IMR-90 (cell line): Measurements from ENCODE around the gene PAM16. TPM values are rescaled to one million over a fixed set of nuclear protein-coding genes. Genes with fewer than 3 reads are reported as not detected.

Source experiments
- ATAC-seq: fragments of 200-7000 bp; cut with Tn5 transposase; 2 replicates; pipeline ENCODE4 v1.9.1; 2020; ENCODE audit warnings: low read depth, mild to moderate bottlenecking, moderate library complexity
- BruUV-seq: library from RNA; stranded (reverse); fragments of 400-500 nt; replicated peaks from 2 replicates; lab custom pipeline; 2021; lab: Mats Ljungman, UMichigan
- CTCF ChIA-PET: fragments of 300-600 bp; formaldehyde crosslinking; extraction: SDS; loops from one replicate; lab custom pipeline; 2021; ENCODE audit warnings: antibody characterized with exemption; lab: Yijun Ruan, JAX
- POLR2A ChIA-PET: fragments of 300-600 bp; sonication (Branson Sonifier 250); formaldehyde crosslinking; loops from one replicate; lab custom pipeline; 2022; ENCODE audit warnings: antibody characterized with exemption; ENCODE audit not compliant: unreplicated experiment; lab: Charles Lee
- DNase-seq: peaks from one replicate; pipeline ENCODE4 v3.0.0; 2013
- H2AFZ ChIP-seq: replicated peaks from 2 replicates; pipeline ENCODE3; 2013; ENCODE audit warnings: low read length, mild to moderate bottlenecking; ENCODE audit not compliant: poor library complexity
- H2AK5ac ChIP-seq: 2 replicates; pipeline ENCODE4 v1.6.1; 2013; ENCODE audit warnings: low read depth, low read length, inconsistent platforms
- H2AK9ac ChIP-seq: replicated peaks from 2 replicates; pipeline ENCODE3; 2013; ENCODE audit warnings: mild to moderate bottlenecking, low read depth, low read length, moderate library complexity; ENCODE audit not compliant: poor library complexity
- H2BK120ac ChIP-seq: 2 replicates; pipeline ENCODE4 v1.6.1; 2013; ENCODE audit warnings: low read depth, low read length, inconsistent platforms
- H2BK15ac ChIP-seq: 3 replicates; pipeline ENCODE4 v1.6.1; 2013; ENCODE audit warnings: low read depth, low read length, inconsistent platforms
- H2BK20ac ChIP-seq: 2 replicates; pipeline ENCODE4 v1.6.1; 2013; ENCODE audit warnings: low read depth, mild to moderate bottlenecking, inconsistent platforms, low read length, moderate library complexity
- H2BK5ac ChIP-seq: 2 replicates; pipeline ENCODE4 v1.6.1; 2013; ENCODE audit warnings: mild to moderate bottlenecking, low read depth, low read length, inconsistent platforms; ENCODE audit not compliant: poor library complexity, severe bottlenecking
- H3K14ac ChIP-seq: replicated peaks from 2 replicates; pipeline ENCODE4 v1.6.1; 2013; ENCODE audit warnings: low read depth, low read length, inconsistent platforms
- H3K18ac ChIP-seq: 2 replicates; pipeline ENCODE4 v1.6.1; 2013; ENCODE audit warnings: low read depth, low read length, control low read depth
- H3K23ac ChIP-seq: 2 replicates; pipeline ENCODE4 v1.6.1; 2013; ENCODE audit warnings: low read depth, low read length, inconsistent platforms
- H3K27ac ChIP-seq: 2 replicates; pipeline ENCODE4 v1.5.1; 2013; ENCODE audit warnings: mild to moderate bottlenecking, control low read depth, low read length; ENCODE audit not compliant: insufficient read depth
- H3K27me3 ChIP-seq: 2 replicates; pipeline ENCODE4 v1.6.1; 2013; ENCODE audit warnings: low read length; ENCODE audit not compliant: control insufficient read depth, insufficient read depth
- H3K36me3 ChIP-seq: 2 replicates; pipeline ENCODE4 v1.6.1; 2013; ENCODE audit warnings: low read length, mixed read lengths; ENCODE audit not compliant: control insufficient read depth, insufficient read depth
- H3K4ac ChIP-seq: 2 replicates; pipeline ENCODE4 v1.6.1; 2013; ENCODE audit warnings: low read depth, low read length, inconsistent platforms
- H3K4me1 ChIP-seq: 2 replicates; pipeline ENCODE4 v1.6.1; 2013; ENCODE audit warnings: low read length, mixed read lengths; ENCODE audit not compliant: control insufficient read depth, insufficient read depth
- H3K4me2 ChIP-seq: 2 replicates; pipeline ENCODE4 v1.6.1; 2013; ENCODE audit warnings: low read depth, mild to moderate bottlenecking, control low read depth, low read length, moderate library complexity
- H3K4me3 ChIP-seq: 2 replicates; pipeline ENCODE4 v1.5.1; 2013; ENCODE audit warnings: low read depth, mild to moderate bottlenecking, control low read depth, low read length, moderate library complexity; ENCODE audit not compliant: insufficient read depth
- H3K56ac ChIP-seq: 2 replicates; pipeline ENCODE4 v1.6.1; 2013; ENCODE audit warnings: low read length, inconsistent platforms; ENCODE audit not compliant: insufficient read depth; ENCODE audit errors: extremely low read depth
- H3K79me1 ChIP-seq, 2 experiments: 2 replicates each; pipeline ENCODE4 v1.6.1; 2013; ENCODE audit warnings: low read length in 2 of 2, inconsistent platforms in 1 of 2, low read depth in 1 of 2
- H3K9ac ChIP-seq: 2 replicates; pipeline ENCODE4 v1.6.1; 2013; ENCODE audit warnings: low read depth, low read length, control low read depth
- H3K9me1 ChIP-seq: 2 replicates; pipeline ENCODE4 v1.6.1; 2013; ENCODE audit warnings: low read length, inconsistent platforms; ENCODE audit not compliant: insufficient read depth
- H3K9me3 ChIP-seq: 2 replicates; pipeline ENCODE4 v1.6.1; 2013; ENCODE audit warnings: low read length; ENCODE audit not compliant: control insufficient read depth, insufficient read depth
- H4K20me1 ChIP-seq: 2 replicates; pipeline ENCODE4 v1.6.1; 2013; ENCODE audit warnings: low read length, inconsistent platforms; ENCODE audit not compliant: insufficient read depth
- H4K5ac ChIP-seq: 2 replicates; pipeline ENCODE4 v1.6.1; 2013; ENCODE audit warnings: mild to moderate bottlenecking, low read depth, low read length, control low read depth
- H4K8ac ChIP-seq, 2 experiments: 2 replicates each; pipeline ENCODE4 v1.6.1; 2013; ENCODE audit warnings: low read depth in 2 of 2, low read length in 2 of 2, control low read depth in 1 of 2, inconsistent platforms in 1 of 2
- H4K91ac ChIP-seq: 2 replicates; pipeline ENCODE4 v1.6.1; 2013; ENCODE audit warnings: low read depth, low read length, inconsistent platforms; ENCODE audit not compliant: insufficient read depth
- CTCF ChIP-seq: conservative IDR thresholded peaks from 2 replicates; pipeline ENCODE4 v1.5.1; 2012; ENCODE audit warnings: mild to moderate bottlenecking, low read depth, low read length, improper control_type of control experiment
- ELK1 ChIP-seq: fragments of 150-350 bp; IDR thresholded peaks from 2 replicates; pipeline ENCODE4 v1.6.1; 2016; ENCODE audit warnings: low read depth, mild to moderate bottlenecking, low read length, moderate library complexity, borderline replicate concordance
- FOS ChIP-seq: fragments of 150-350 bp; IDR thresholded peaks from 2 replicates; pipeline ENCODE4 v1.6.1; 2016; ENCODE audit warnings: low read depth, low read length
- MAFK ChIP-seq: IDR thresholded peaks from 2 replicates; pipeline ENCODE4 v1.6.1; 2012; ENCODE audit warnings: low read depth, low read length, improper control_type of control experiment
- NFE2L2 ChIP-seq: fragments of 150-350 bp; IDR thresholded peaks from 2 replicates; pipeline ENCODE4 v1.6.1; 2016; ENCODE audit warnings: low read depth, mild to moderate bottlenecking, low read length
- POLR2A ChIP-seq: IDR thresholded peaks from 2 replicates; pipeline ENCODE4 v1.6.1; 2012; ENCODE audit warnings: mild to moderate bottlenecking, low read depth, low read length
- RFX5 ChIP-seq: IDR thresholded peaks from 2 replicates; pipeline ENCODE4 v1.8.0; 2012; ENCODE audit warnings: low read depth, mild to moderate bottlenecking, low read length, moderate library complexity
- WGBS, 2 experiments: methylation state at CpG; one replicate each; pipeline versions ENCODE4 v1.1.5 to v1.1.7; 2013; ENCODE audit warnings: missing lambda C conversion rate in 2 of 2; ENCODE audit not compliant: insufficient read length in 1 of 2; ENCODE audit errors: extremely low coverage in 2 of 2; 5-methylcytosine and 5-hydroxymethylcytosine counted together
- dilution Hi-C: fragments of 300-500 bp; cut with HindIII; formaldehyde crosslinking; loops from one replicate; pipeline ENCODE4 v1.14.3; 2018; ENCODE audit warnings: low sequenced_read_pairs; ENCODE audit not compliant: unreplicated experiment
- in situ Hi-C: fragments of 300-500 bp; cut with MboI; formaldehyde crosslinking; loops from 3 replicates; pipeline ENCODE4 v1.14.3; 2019; ENCODE audit warnings: low sequenced_read_pairs, inconsistent platforms, mixed read lengths
- intact Hi-C: fragments of 100-400 bp; cut with micrococcal nuclease; formaldehyde crosslinking; loops from 2 replicates; pipeline ENCODE4 v1.10.0; 2022
- polyA plus RNA-seq, 3 experiments: library from polyadenylated mRNA; depleted of rRNA; stranded (reverse); fragments of >200 nt; gene quantifications; 2 replicates each; pipeline ENCODE4 v1.2.3, GENCODE V29; 2012; ENCODE audit warnings: low replicate concordance in 1 of 3
- total RNA-seq: library from RNA; depleted of rRNA; stranded (reverse); fragments of >200 nt; gene quantifications from 2 replicates; pipeline ENCODE4 v1.2.3, GENCODE V29; 2012

PAM16 gene
- total and polyA plus RNA-seq, 2 of the 4 experiments (the other 2 are of a cell fraction) = 17.9 to 48.4 TPM

- H2AK5ac ChIP-seq = peak overlapping the region; percentile 81
- peak overlapping the region; percentile 50 for H4K91ac ChIP-seq
- no TSS peak for BruUV-seq
- H2BK15ac ChIP-seq = peak overlapping the region; percentile 11; the same call in 1 of the 3 replicates
- H2AFZ ChIP-seq = peak overlapping the region; percentile 64
- H3K9me1 ChIP-seq = peaks cover 21% of the 10 kb centered on the region
- H4K5ac ChIP-seq = no peak overlapping the region; the same call in 1 of the 2 replicates
- ChIA-PET POLR2A (no interaction called here), CTCF (interaction anchor here (1.9 kb wide), 1 partner anchor 34 kb away, joined by 8 read pairs; no protein-coding TSS in a partner anchor)
- H3K9me3 ChIP-seq = no peaks in the 10 kb centered on the region
- H3K27ac ChIP-seq = peak overlapping the region; percentile 7; the same call in 1 of the 2 replicates
- peak overlapping the region; percentile 10 for H2BK5ac ChIP-seq
- 53% methylated on average over 4 of the region's 13 CpGs; no CpG with 5 or more reads in 1 of the 2 experiments for WGBS, 2 experiments
- H3K4me3 ChIP-seq = no peak overlapping the region
- peak overlapping the region; percentile 52; the same call in 1 of the 2 replicates for H2BK120ac ChIP-seq
- H3K79me1 ChIP-seq = peaks cover 4 to 44% of the 10 kb centered on the region in 2 experiments; a peak in 3 of 4 replicates
- ATAC-seq (no peak), DNase-seq (peak; percentile 51)
- no peak overlapping the region for H3K56ac ChIP-seq
- H4K20me1 ChIP-seq = peaks cover 33% of the 10 kb centered on the region
- intact Hi-C loops (no loop called here), in situ Hi-C loops (no loop called here), dilution Hi-C loops (no loop called here)
- H2BK20ac ChIP-seq = 0 out of 2 replicates have a peak overlapping the region, but pooled peaks have one; percentile 10
- peaks cover 25% of the 10 kb centered on the region for H3K4me1 ChIP-seq
- no peak overlapping the region for H3K23ac ChIP-seq
- H3K14ac ChIP-seq = peak overlapping the region; percentile 25; the same call in 1 of the 2 replicates
- H3K9ac ChIP-seq = no peak overlapping the region
- TF ChIP-seq MAFK (no peak), CTCF (no peak), RFX5 (no peak), NFE2L2 (no peak), ELK1 (no peak), POLR2A (no peak), FOS (no peak; the same call in 1 of the 2 replicates)
- H3K4me2 ChIP-seq = no peak overlapping the region
- H3K18ac ChIP-seq = 0 out of 2 replicates have a peak overlapping the region, but pooled peaks have one; percentile 34
- no peaks in the 10 kb centered on the region for H3K27me3 ChIP-seq
- H4K8ac ChIP-seq = peak overlapping the region; percentile 16 to 24; a peak in 1 of 4 replicates
- H3K36me3 ChIP-seq = peaks cover 1% of the 10 kb centered on the region; the same call in 1 of the 2 replicates
- H2AK9ac ChIP-seq = peak overlapping the region; percentile 91
- peak overlapping the region; percentile 95 for H3K4ac ChIP-seq
Measured at GRCh38 chr16:4369007-4369733, 18.0 kb upstream of the PAM16 start.
